ENCODE results near the gene CDCP2.
A peak's percentile ranks its signal among the peaks of the same experiment; 100 is the strongest.

CDCP2 gene

GRCh38 chr1:54152696-54153095, at the start of gene CDCP2:
Gene CDCP2 (minus strand): TSS chr1:54153000. CDS start chr1:54152922, 78 bp downstream.
- DNase-seq = no peak

GRCh38 chr1:54200519-54200997, 47.8 kb upstream of the CDCP2 start:
- DNase-seq = no peak

- peak; percentile 87 for DNase-seq
Measured at GRCh38 chr1:54199765-54200518, 47.1 kb upstream of the CDCP2 start, which contains the start of the genes CYB5RL and MRPL37. Gene CYB5RL (minus strand): TSS chr1:54200030. CDS start chr1:54195616, 4,414 bp downstream. Gene MRPL37 (plus strand): TSS chr1:54200167. CDS start chr1:54200244, 77 bp downstream.

GRCh38 chr1:54199151-54199764, 46.5 kb upstream of the CDCP2 start:
- DNase-seq = no peak

- no peak for DNase-seq
Measured at GRCh38 chr1:54193453-54193852, 40.7 kb upstream of the CDCP2 start.

- DNase-seq = no peak
Measured at GRCh38 chr1:54191525-54191924, 38.7 kb upstream of the CDCP2 start.

GRCh38 chr1:54190526-54190925, 37.7 kb upstream of the CDCP2 start:
- no peak for DNase-seq

- no peak for DNase-seq
Measured at GRCh38 chr1:54188291-54188690, 35.5 kb upstream of the CDCP2 start.

- no peak for DNase-seq
Measured at GRCh38 chr1:54186056-54186455, 33.3 kb upstream of the CDCP2 start.

GRCh38 chr1:54180701-54181360, 28.0 kb upstream of the CDCP2 start:
- no peak for DNase-seq

- no peak for DNase-seq
Measured at GRCh38 chr1:54178296-54179070, 25.7 kb upstream of the CDCP2 start.

- no peak for DNase-seq
Measured at GRCh38 chr1:54177726-54178125, 24.9 kb upstream of the CDCP2 start.

GRCh38 chr1:54176621-54177327, 24.0 kb upstream of the CDCP2 start:
- DNase-seq = no peak

GRCh38 chr1:54174106-54174505, 21.3 kb upstream of the CDCP2 start:
- DNase-seq = no peak

GRCh38 chr1:54173681-54174080, 20.9 kb upstream of the CDCP2 start:
- DNase-seq = no peak

- no peak for DNase-seq
Measured at GRCh38 chr1:54172614-54173599, 20.1 kb upstream of the CDCP2 start.

- DNase-seq = no peak
Measured at GRCh38 chr1:54171606-54172005, 18.8 kb upstream of the CDCP2 start.

GRCh38 chr1:54171016-54171415, 18.2 kb upstream of the CDCP2 start:
- DNase-seq = no peak

- DNase-seq = no peak
Measured at GRCh38 chr1:54169068-54169467, 16.3 kb upstream of the CDCP2 start.

- no peak for DNase-seq
Measured at GRCh38 chr1:54168206-54168965, 15.6 kb upstream of the CDCP2 start.

Measured in CD4-positive, alpha-beta T cell treated with Interferon gamma for 1 hour (primary cell).